SK-N-SH (cell line): ENCODE results near the gene NPW. TPM values are rescaled to one million over a fixed set of nuclear protein-coding genes. Genes with fewer than 3 reads are reported as not detected.
A peak's percentile ranks its signal among the peaks of the same experiment; 100 is the strongest.

Source experiments
- CTCF ChIA-PET: fragments of 300-600, 350-600 bp; formaldehyde crosslinking; extraction: SDS; loops from one replicate; lab custom pipeline; 2021; lab: Yijun Ruan, JAX
- POLR2A ChIA-PET: fragments of 350-600 bp; sonication (Branson Sonifier 250); formaldehyde crosslinking; extraction: SDS; loops from one replicate; lab custom pipeline; 2020; ENCODE audit warnings: antibody characterized with exemption, inconsistent platforms; lab: Yijun Ruan, JAX
- DNase-seq: peaks from one replicate; pipeline ENCODE4 v3.0.0; 2012
- H2AFZ ChIP-seq: fragments of 200-600 bp; sonication (generic); 2 replicates; pipeline ENCODE4 v1.8.1; 2016; ENCODE audit warnings: antibody characterized with exemption, mild to moderate bottlenecking, low read depth
- H3F3A ChIP-seq: fragments of 200-600 bp; sonication (generic); replicated peaks from 2 replicates; pipeline ENCODE3; 2016; ENCODE audit warnings: antibody characterized with exemption, mild to moderate bottlenecking; ENCODE audit not compliant: insufficient read depth
- H3K27ac ChIP-seq, 2 experiments: fragments of 200-500 bp in 1 of 2; fragments of 200-600 bp in 1 of 2; sonication (Bioruptor generic) in 1 of 2; sonication (generic), shearing (Covaris generic) in 1 of 2; 2 replicates each; pipeline versions ENCODE4 v1.5.1 to v1.6.1; 2014 to 2016; ENCODE audit warnings: low read depth in 2 of 2, inconsistent platforms in 1 of 2, low read length in 1 of 2, mild to moderate bottlenecking in 1 of 2, mixed read lengths in 1 of 2
- H3K27me3 ChIP-seq: fragments of 200-600 bp; sonication (generic), shearing (Covaris generic); 2 replicates; pipeline ENCODE4 v1.6.1; 2016; ENCODE audit warnings: mixed run types; ENCODE audit not compliant: insufficient read depth
- H3K36me3 ChIP-seq, 2 experiments: fragments of 200-500 bp in 1 of 2; fragments of 200-600 bp in 1 of 2; sonication (Bioruptor generic) in 1 of 2; sonication (generic) in 1 of 2; replicated peaks in 1 of 2; 2 replicates each; pipeline versions ENCODE3 to v1.5.1; 2014 to 2016; ENCODE audit warnings: low read length in 1 of 2, mild to moderate bottlenecking in 1 of 2; ENCODE audit not compliant: insufficient read depth in 2 of 2, control insufficient read depth in 1 of 2
- H3K4me1 ChIP-seq, 2 experiments: fragments of 200-500 bp in 1 of 2; fragments of 200-600 bp in 1 of 2; sonication (Bioruptor generic) in 1 of 2; sonication (generic), shearing (Covaris generic) in 1 of 2; 2 replicates each; pipeline versions ENCODE4 v1.5.1 to v1.6.1; 2014 to 2016; ENCODE audit warnings: low read depth in 1 of 2, low read length in 1 of 2, mixed run types in 1 of 2; ENCODE audit not compliant: insufficient read depth in 2 of 2, control insufficient read depth in 1 of 2
- H3K4me2 ChIP-seq: fragments of 200-600 bp; sonication (generic), shearing (Covaris generic); 2 replicates; pipeline ENCODE4 v1.6.1; 2017; ENCODE audit warnings: mixed run types
- H3K4me3 ChIP-seq, 2 experiments: fragments of 200-500 bp in 1 of 2; fragments of 200-600 bp in 1 of 2; sonication (Bioruptor generic) in 1 of 2; sonication (generic), shearing (Covaris generic) in 1 of 2; 2 replicates each; pipeline versions ENCODE4 v1.5.1 to v1.8.1; 2014 to 2016; ENCODE audit warnings: low read depth in 2 of 2, inconsistent platforms in 1 of 2, low read length in 1 of 2, mild to moderate bottlenecking in 1 of 2, mixed read lengths in 1 of 2, moderate library complexity in 1 of 2
- H3K79me2 ChIP-seq: fragments of 200-600 bp; sonication (generic); 2 replicates; pipeline ENCODE4 v1.8.1; 2017; ENCODE audit warnings: mild to moderate bottlenecking; ENCODE audit not compliant: insufficient read depth
- H3K9ac ChIP-seq: fragments of 200-600 bp; sonication (generic); 2 replicates; pipeline ENCODE4 v1.6.1; 2017; ENCODE audit warnings: mixed run types
- H3K9me2 ChIP-seq: fragments of 200-600 bp; sonication (generic); 2 replicates; pipeline ENCODE4 v1.6.1; 2017; ENCODE audit warnings: mixed run types
- H3K9me3 ChIP-seq: fragments of 200-600 bp; sonication (generic); 2 replicates; pipeline ENCODE4 v1.6.1; 2017; ENCODE audit warnings: mixed run types, mild to moderate bottlenecking, moderate library complexity
- H4K20me1 ChIP-seq: fragments of 200-600 bp; sonication (generic); 2 replicates; pipeline ENCODE4 v1.6.1; 2017; ENCODE audit warnings: mild to moderate bottlenecking, mixed run types; ENCODE audit not compliant: insufficient read depth
- CHD2 ChIP-seq: fragments of 150-350 bp; IDR thresholded peaks from 2 replicates; pipeline ENCODE4 v1.6.1; 2018; ENCODE audit warnings: low read length; ENCODE audit not compliant: partially characterized antibody
- CTCF ChIP-seq: fragments of 200-600 bp; sonication (generic); IDR thresholded peaks from 2 replicates; pipeline ENCODE4 v1.6.1; 2017; ENCODE audit warnings: antibody characterized with exemption, mild to moderate bottlenecking, moderate library complexity
- EZH2phosphoT487 ChIP-seq: fragments of 200-600 bp; sonication (generic); IDR thresholded peaks from 2 replicates; pipeline ENCODE4 v1.6.1; 2017; ENCODE audit warnings: low read depth, mixed run types, mild to moderate bottlenecking, antibody characterized with exemption, moderate library complexity, borderline replicate concordance
- FOSL2 ChIP-seq: IDR thresholded peaks from 2 replicates; pipeline ENCODE4 v1.4.0; 2012; ENCODE audit warnings: low read depth, mild to moderate bottlenecking, moderate library complexity, borderline replicate concordance
- FOXJ3 ChIP-seq: sonication (generic); formaldehyde crosslinking; IDR thresholded peaks from 2 replicates; pipeline ENCODE4 v1.5.1; 2020; ENCODE audit warnings: mild to moderate bottlenecking, missing genetic modification reagents
- JUND ChIP-seq: IDR thresholded peaks from 2 replicates; pipeline ENCODE4 v1.4.0; 2012
- NRF1 ChIP-seq: IDR thresholded peaks from 2 replicates; pipeline ENCODE4 v1.6.1; 2012; ENCODE audit warnings: low read depth, mild to moderate bottlenecking, low read length
- TCF12 ChIP-seq: IDR thresholded peaks from 2 replicates; pipeline ENCODE4 v1.4.0; 2012
- TEAD4 ChIP-seq: IDR thresholded peaks from 2 replicates; pipeline ENCODE4 v1.4.0; 2012; ENCODE audit warnings: mild to moderate bottlenecking, borderline replicate concordance; ENCODE audit not compliant: insufficient read depth
- YY1 ChIP-seq: IDR thresholded peaks from 2 replicates; pipeline ENCODE4 v1.4.0; 2012; ENCODE audit warnings: low read depth, mild to moderate bottlenecking
- WGBS: methylation state at CpG from one replicate; pipeline ENCODE4 v1.1.6; 2017; ENCODE audit warnings: low lambda C conversion rate; 5-methylcytosine and 5-hydroxymethylcytosine counted together
- polyA plus RNA-seq, 3 experiments: library from polyadenylated mRNA; depleted of rRNA; stranded (reverse); fragments of >200 nt; gene quantifications; 2 replicates each; pipeline ENCODE4 v1.2.3, GENCODE V29; 2012
- TF ChIP-seq, protein P1 (sequence below): IDR thresholded peaks from 2 replicates; pipeline ENCODE4; 2012
- TF ChIP-seq, protein P2 (sequence below): fragments of 150-350 bp; IDR thresholded peaks from 2 replicates; pipeline ENCODE4 v1.6.1; 2017; ENCODE audit warnings: antibody characterized with exemption, low read length, low read depth, borderline replicate concordance
- TF ChIP-seq, protein P3 (sequence below): IDR thresholded peaks from 2 replicates; pipeline ENCODE4 v1.6.1; 2012; ENCODE audit warnings: mild to moderate bottlenecking, low read depth, low read length, moderate library complexity

The NPW gene
- polyA plus RNA-seq, 1 of the 3 experiments (the other 2 are of a cell fraction) = 1.1 TPM

DNA sequence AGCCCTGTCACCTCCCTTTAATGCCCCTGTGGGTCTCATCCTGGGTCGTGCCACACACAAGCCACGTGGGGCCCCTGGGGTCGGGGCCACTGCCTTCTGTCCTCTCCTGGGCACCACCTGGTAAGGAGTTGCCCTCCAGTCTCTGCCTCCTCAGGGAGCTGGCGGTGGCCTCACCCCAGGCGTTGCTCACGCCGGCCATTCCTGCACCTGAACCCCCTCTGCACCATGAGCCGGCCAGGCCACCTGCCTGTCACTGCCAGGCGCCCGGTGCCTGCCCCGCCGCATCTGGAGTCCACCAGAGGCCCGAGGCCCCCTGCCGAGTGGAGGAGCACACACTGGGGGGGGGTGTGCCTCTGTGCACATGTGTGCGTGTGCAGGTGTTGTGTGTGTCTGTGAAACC is 17.5 kb downstream of the NPW start:
- POLR2A ChIA-PET = no interaction called here
- no peaks in the 10 kb centered on the region for H3K9me3 ChIP-seq
- H3K4me3 ChIP-seq = no peak overlapping the region
- peaks cover 20% of the 10 kb centered on the region; the same call in 1 of the 2 replicates for H3K79me2 ChIP-seq
- TF ChIP-seq CHD2 (no peak), FOSL2 (no peak), CTCF (no peak), TCF12 (no peak), NRF1 (no peak)
- TF ChIP-seq, protein P1, sequence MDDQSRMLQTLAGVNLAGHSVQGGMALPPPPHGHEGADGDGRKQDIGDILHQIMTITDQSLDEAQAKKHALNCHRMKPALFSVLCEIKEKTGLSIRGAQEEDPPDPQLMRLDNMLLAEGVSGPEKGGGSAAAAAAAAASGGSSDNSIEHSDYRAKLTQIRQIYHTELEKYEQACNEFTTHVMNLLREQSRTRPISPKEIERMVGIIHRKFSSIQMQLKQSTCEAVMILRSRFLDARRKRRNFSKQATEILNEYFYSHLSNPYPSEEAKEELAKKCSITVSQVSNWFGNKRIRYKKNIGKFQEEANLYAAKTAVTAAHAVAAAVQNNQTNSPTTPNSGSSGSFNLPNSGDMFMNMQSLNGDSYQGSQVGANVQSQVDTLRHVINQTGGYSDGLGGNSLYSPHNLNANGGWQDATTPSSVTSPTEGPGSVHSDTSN = no peak
- no peaks in the 10 kb centered on the region for H3K27me3 ChIP-seq
- H4K20me1 ChIP-seq = no peaks in the 10 kb centered on the region
- H3K27ac ChIP-seq = peak overlapping the region in 1 of 2 experiments; percentile 36; a peak in 1 of 4 replicates
- no peak overlapping the region for H3K4me2 ChIP-seq
- no peak for DNase-seq
- CTCF ChIA-PET = interaction anchor here (0.7 to 2.0 kb wide), 3 partner anchors 10 to 103 kb away, joined by 3 to 6 read pairs (median 5); no protein-coding TSS in a partner anchor
- 100% methylated on average over 2 of the region's 15 CpGs for WGBS
- H3K9me2 ChIP-seq = no peaks in the 10 kb centered on the region
- H3F3A ChIP-seq = peaks cover 6% of the 10 kb centered on the region
- no peak overlapping the region for H2AFZ ChIP-seq
- peaks cover 0 to 8% of the 10 kb centered on the region in 2 experiments for H3K36me3 ChIP-seq
- H3K4me1 ChIP-seq = peaks cover 33 to 81% of the 10 kb centered on the region in 2 experiments; a peak in 3 of 4 replicates
- no peak overlapping the region for H3K9ac ChIP-seq

DNA sequence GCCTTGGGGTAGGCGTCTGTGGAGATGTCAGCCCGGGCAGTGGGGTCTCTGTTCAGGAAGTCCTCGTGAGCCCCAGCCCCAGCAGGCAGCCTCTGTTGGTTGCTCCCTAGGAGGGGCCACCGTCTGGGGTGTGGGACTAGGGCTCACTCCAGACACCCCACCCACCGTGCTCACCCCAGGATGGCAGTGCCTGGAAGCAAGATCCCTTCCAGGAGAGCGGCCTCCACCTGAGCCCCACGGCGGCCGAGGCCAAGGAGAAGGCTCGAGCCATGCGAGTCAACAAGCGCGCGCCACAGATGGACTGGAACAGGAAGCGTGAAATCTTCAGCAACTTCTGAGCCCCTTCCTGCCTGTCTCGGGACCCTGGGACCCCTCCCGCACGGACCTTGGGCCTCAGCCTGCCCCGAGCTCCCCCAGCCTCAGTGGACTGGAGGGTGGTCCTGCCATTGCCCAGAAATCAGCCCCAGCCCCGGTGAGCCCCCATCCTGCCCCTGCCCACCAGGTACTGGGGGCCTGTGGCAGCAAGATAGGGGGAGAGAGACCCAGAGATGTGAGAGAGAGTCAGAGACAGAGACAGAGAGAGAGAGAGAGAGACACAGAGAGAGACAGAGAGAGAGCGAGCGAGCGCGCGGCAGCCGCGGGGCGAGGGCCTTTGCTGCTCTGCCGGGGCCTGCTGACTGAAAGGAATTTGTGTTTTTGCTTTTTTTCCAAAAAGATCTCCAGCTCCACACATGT is 18.2 kb downstream of the NPW start:
- Histone ChIP-seq H3K79me2 (peaks cover 16% of the 10 kb centered on the region; the same call in 1 of the 2 replicates), H3K27me3 (no peaks in the 10 kb centered on the region), H3K4me2 (no peak overlapping the region; the same call in 1 of the 2 replicates), H3K27ac (peak overlapping the region in 1 of 2 experiments; percentile 88; a peak in 2 of 4 replicates), H3K9me2 (no peaks in the 10 kb centered on the region), H2AFZ (no peak overlapping the region), H3K9ac (no peak overlapping the region), H3K9me3 (no peaks in the 10 kb centered on the region), H3K4me1 (peaks cover 30 to 82% of the 10 kb centered on the region in 2 experiments; a peak in 3 of 4 replicates), H4K20me1 (no peaks in the 10 kb centered on the region), H3K36me3 (peaks cover 0 to 10% of the 10 kb centered on the region in 2 experiments), H3K4me3 (no peak overlapping the region), H3F3A (peaks cover 6% of the 10 kb centered on the region)
- ChIA-PET CTCF (interaction anchor here (0.7 to 2.0 kb wide), 5 partner anchors 9 to 103 kb away, joined by 3 to 6 read pairs (median 5); partner anchors contain the start of gene RPL3L), POLR2A (interaction anchor here (1.0 to 2.1 kb wide), 2 partner anchors 10 to 118 kb away, joined by 3 to 10 read pairs; partner anchors contain the start of genes NTHL1, TRAF7 and TSC2)
- TF ChIP-seq FOXJ3 (CRISPR knock-in tag) (0 out of 2 replicates have a peak, but pooled peaks have one; percentile 13), JUND (no peak), TEAD4 (no peak), NRF1 (no peak), EZH2phosphoT487 (no peak), YY1 (no peak)
- TF ChIP-seq, protein P2, sequence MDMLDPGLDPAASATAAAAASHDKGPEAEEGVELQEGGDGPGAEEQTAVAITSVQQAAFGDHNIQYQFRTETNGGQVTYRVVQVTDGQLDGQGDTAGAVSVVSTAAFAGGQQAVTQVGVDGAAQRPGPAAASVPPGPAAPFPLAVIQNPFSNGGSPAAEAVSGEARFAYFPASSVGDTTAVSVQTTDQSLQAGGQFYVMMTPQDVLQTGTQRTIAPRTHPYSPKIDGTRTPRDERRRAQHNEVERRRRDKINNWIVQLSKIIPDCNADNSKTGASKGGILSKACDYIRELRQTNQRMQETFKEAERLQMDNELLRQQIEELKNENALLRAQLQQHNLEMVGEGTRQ = no peak
- TF ChIP-seq, protein P3, sequence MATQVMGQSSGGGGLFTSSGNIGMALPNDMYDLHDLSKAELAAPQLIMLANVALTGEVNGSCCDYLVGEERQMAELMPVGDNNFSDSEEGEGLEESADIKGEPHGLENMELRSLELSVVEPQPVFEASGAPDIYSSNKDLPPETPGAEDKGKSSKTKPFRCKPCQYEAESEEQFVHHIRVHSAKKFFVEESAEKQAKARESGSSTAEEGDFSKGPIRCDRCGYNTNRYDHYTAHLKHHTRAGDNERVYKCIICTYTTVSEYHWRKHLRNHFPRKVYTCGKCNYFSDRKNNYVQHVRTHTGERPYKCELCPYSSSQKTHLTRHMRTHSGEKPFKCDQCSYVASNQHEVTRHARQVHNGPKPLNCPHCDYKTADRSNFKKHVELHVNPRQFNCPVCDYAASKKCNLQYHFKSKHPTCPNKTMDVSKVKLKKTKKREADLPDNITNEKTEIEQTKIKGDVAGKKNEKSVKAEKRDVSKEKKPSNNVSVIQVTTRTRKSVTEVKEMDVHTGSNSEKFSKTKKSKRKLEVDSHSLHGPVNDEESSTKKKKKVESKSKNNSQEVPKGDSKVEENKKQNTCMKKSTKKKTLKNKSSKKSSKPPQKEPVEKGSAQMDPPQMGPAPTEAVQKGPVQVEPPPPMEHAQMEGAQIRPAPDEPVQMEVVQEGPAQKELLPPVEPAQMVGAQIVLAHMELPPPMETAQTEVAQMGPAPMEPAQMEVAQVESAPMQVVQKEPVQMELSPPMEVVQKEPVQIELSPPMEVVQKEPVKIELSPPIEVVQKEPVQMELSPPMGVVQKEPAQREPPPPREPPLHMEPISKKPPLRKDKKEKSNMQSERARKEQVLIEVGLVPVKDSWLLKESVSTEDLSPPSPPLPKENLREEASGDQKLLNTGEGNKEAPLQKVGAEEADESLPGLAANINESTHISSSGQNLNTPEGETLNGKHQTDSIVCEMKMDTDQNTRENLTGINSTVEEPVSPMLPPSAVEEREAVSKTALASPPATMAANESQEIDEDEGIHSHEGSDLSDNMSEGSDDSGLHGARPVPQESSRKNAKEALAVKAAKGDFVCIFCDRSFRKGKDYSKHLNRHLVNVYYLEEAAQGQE = no peak
- no peak for DNase-seq
- WGBS = 90% methylated on average over 23 of the region's 29 CpGs
